Esophagus squamous epithelium (tissue), 5 donors: ENCODE measurements around the gene AXIN1. TPM values are rescaled to one million over a fixed set of nuclear protein-coding genes. Genes with fewer than 3 reads are reported as not detected.
A peak's percentile ranks its signal among the peaks of the same experiment; 100 is the strongest.
"Not testable (repeated sequence)": the region's sequence is repeated elsewhere in the genome, so short reads cannot be mapped to it uniquely, and the experiment has no call there.

Experiments
- DNase-seq: peaks from one replicate; lab custom pipeline; 2025; lab: John Stamatoyannopoulos, UW
- H3K27ac ChIP-seq, 4 donors: fragments of 200-600 bp; sonication (generic); one replicate each; pipeline ENCODE4 v1.5.1; 2016 to 2019; ENCODE audit warnings: mild to moderate bottlenecking in 1 of 4
- H3K27me3 ChIP-seq, 4 donors: fragments of 200-600 bp; sonication (generic); 1 replicate in 3 of 4; 2 replicates in 1 of 4; pipeline versions ENCODE4 v1.5.1 to v1.6.0; 2017 to 2021; ENCODE audit warnings: antibody characterized with exemption in 1 of 4
- H3K36me3 ChIP-seq, 3 donors: fragments of 200-600 bp; sonication (generic); one replicate each; pipeline ENCODE4 v1.5.1; 2016 to 2019
- H3K4me1 ChIP-seq, 3 donors: fragments of 200-600 bp; sonication (generic); one replicate each; pipeline ENCODE4 v1.5.1; 2017 to 2019
- H3K4me3 ChIP-seq, 4 donors: fragments of 200-600 bp; sonication (generic); 1 replicate in 3 of 4; 2 replicates in 1 of 4; pipeline ENCODE4 v1.5.1; 2016 to 2019; ENCODE audit warnings: mild to moderate bottlenecking in 2 of 4, moderate library complexity in 1 of 4
- H3K9me3 ChIP-seq, 3 donors: fragments of 200-600 bp; sonication (generic); one replicate each; pipeline ENCODE4 v1.5.1; 2016 to 2019
- POLR2A ChIP-seq, 4 donors: fragments of 450-650 bp; IDR thresholded peaks; one replicate each; pipeline ENCODE4 v1.6.1; 2017; ENCODE audit warnings: antibody characterized with exemption in 4 of 4, mild to moderate bottlenecking in 4 of 4, moderate library complexity in 3 of 4
- WGBS, 2 donors: methylation state at CpG; one replicate each; pipeline ENCODE4 v1.1.5; 2018; 5-methylcytosine and 5-hydroxymethylcytosine counted together
- intact Hi-C: fragments of 100-400 bp; cut with DNase I; formaldehyde crosslinking; loops from one replicate; pipeline ENCODE4 v1.15.0; 2022
- total RNA-seq, 4 donors: library from RNA; depleted of rRNA; stranded (reverse); fragments of >200 nt; gene quantifications; one replicate each; pipeline ENCODE4 v1.1.0, GENCODE V29; 2016
- TF ChIP-seq, protein P1 (sequence below), 6 experiments: fragments of 450-650 bp in 4 of 6; fragments of 200-600 bp in 2 of 6; sonication (generic) in 2 of 6; IDR thresholded peaks; one replicate each; pipeline ENCODE4 v1.5.1; 2016 to 2019; ENCODE audit warnings: antibody characterized with exemption in 6 of 6, mild to moderate bottlenecking in 4 of 6, moderate library complexity in 4 of 6
- donor health status: DM: yes; HTN: yes; CAD: no.

Gene AXIN1
- total RNA-seq, 4 donors from 2014 or later, result 17.8 to 32.2 (median 22.2) TPM

DNA sequence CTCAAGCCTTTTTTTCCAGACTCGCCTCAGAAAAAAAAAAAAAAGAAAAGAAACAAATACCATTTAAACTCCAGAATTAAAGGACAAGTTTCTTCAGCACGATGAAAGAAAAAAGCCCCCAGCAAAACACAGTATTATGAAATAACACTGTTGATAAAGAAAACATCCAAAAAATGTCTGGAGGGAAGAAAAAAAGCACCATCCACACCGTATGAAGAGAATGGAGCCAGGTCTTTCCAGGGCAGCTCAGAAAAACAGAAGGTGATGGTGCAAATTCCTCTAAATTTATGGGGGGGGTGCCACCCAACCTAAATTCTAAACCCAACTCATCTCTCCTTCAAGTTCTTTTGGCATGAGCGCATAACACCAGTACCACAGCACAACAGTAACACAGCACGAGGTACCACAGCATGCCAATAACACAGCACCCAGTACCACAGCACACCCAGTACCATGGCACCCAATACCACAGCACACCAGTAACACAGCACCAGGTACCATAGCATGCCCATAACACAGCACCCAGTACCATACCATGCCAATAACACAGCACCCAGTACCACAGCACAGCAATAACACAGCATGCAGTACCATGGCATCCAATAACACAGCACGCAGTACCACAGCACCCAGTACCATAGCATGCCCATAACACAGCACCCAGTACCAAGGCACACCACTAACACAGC lies 19.0 kb downstream of the AXIN1 start:
- Histone ChIP-seq H3K9me3 (no peaks in the 10 kb centered on the region), H3K4me1 (peaks cover 0 to 40% (median 0%) of the 10 kb centered on the region in 3 donors), H3K27me3 (no peaks in the 10 kb centered on the region), H3K4me3 (no peak overlapping the region), H3K36me3 (peaks cover 0 to 12% (median 0%) of the 10 kb centered on the region in 3 donors), H3K27ac (no peak overlapping the region)
- WGBS, 2 donors, result 76 to 77% methylated on average over 5 to 6 of the region's 6 CpGs
- intact Hi-C loops, result no loop called here
- TF ChIP-seq, protein P1, sequence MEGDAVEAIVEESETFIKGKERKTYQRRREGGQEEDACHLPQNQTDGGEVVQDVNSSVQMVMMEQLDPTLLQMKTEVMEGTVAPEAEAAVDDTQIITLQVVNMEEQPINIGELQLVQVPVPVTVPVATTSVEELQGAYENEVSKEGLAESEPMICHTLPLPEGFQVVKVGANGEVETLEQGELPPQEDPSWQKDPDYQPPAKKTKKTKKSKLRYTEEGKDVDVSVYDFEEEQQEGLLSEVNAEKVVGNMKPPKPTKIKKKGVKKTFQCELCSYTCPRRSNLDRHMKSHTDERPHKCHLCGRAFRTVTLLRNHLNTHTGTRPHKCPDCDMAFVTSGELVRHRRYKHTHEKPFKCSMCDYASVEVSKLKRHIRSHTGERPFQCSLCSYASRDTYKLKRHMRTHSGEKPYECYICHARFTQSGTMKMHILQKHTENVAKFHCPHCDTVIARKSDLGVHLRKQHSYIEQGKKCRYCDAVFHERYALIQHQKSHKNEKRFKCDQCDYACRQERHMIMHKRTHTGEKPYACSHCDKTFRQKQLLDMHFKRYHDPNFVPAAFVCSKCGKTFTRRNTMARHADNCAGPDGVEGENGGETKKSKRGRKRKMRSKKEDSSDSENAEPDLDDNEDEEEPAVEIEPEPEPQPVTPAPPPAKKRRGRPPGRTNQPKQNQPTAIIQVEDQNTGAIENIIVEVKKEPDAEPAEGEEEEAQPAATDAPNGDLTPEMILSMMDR (IDR thresholded peaks at IDR 0.05), result no peak
- no peak for DNase-seq

DNA sequence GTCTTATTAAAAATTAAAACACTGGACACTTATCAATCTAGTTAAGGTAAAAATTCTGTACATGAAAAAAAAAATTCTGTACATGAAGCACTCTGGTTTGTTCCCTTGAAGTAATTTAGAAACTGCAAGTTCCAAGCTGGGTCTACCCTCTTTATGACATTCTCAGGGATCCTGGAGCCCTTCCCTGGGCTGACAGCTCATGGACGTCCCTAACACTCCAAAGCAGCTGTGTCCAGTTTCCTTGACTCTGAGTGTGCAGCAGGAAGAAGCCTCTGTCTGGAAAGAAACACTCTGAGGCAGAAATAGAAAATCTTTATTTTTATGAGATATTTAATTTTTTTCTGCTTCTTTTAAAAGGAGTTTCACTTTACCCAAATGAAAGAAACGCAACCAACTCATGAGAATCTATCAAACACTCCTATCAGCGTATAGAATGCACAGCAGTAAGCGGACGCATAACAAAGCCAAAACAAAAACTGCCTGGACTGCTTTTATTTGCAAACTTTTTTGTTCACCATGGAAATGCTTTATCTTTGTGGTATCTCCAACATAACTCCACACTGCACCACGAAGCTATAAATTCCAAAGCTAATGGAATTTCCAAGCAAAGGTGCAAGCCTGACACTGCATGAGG lies 21.2 kb downstream of the AXIN1 start:
- H3K4me3 ChIP-seq, H3K27ac ChIP-seq, DNase-seq, H3K9me3 ChIP-seq, H3K27me3 ChIP-seq, intact Hi-C loops: not testable (repeated sequence)
- H3K4me1 ChIP-seq, result peaks cover 9 to 49% (median 10%) of the 10 kb centered on the region in 3 donors
- peaks cover 0 to 12% (median 0%) of the 10 kb centered on the region in 3 donors for H3K36me3 ChIP-seq
- 73 to 82% methylated on average over 5 to 6 of the region's 6 CpGs for WGBS, 2 donors

DNA sequence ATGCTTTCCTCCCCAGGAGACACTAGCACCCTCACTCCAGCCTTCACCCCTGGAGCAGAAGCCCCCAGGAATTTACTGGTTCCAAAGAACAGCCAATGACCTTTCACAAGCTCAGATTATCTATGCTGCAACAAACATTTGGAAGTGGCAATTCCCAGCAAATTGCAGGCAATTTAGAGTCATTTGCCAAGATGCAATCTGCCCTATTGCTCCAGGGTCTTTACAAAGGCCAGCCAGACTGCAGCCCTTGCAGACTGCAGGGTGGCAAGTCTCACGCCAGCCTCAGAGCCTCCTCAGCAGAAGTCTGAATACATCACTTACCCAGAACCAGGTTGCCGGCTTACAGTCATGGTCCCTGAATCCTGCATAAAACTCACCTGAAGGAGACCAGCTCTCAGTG lies 21.8 kb downstream of the AXIN1 start:
- intact Hi-C loops, result no loop called here

DNA sequence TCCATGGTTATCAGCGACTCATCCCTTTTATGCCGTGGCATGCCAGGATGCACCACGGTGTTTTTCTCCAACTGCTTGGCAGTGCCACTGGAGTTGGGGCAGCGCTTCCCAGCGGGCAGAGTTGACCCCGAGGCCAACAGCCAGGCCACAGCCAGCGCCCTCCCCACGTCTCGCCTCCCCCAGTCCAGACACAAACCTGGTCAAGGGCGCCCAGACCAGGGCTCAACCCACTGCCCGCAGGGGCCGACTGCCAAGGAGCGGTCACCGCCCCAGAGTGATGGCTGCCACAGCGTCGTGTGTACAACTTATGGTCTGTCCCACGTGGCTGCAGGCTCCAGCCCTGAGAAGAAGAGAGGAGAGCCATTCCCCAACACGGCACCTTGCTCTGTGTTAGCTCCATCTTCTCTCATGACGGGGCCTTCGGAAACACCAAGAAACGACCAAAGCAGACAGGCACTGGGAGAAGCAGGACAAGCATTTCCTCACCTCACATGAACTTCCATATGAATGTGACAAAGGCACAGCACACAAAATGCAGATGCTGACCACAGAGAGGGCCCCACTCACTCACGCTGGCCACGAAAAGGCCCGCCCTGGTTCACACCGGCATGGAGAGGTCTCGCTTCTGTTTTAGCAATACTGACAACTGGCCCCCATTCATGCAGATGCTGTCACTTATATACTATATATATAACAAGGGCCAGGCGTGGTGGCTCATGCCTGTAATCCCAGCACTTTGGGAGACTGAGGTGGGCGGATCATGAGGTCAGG lies 27.0 kb downstream of the AXIN1 start:
- no peaks in the 10 kb centered on the region for H3K27me3 ChIP-seq
- peaks cover 0 to 21% (median 0%) of the 10 kb centered on the region in 3 donors for H3K36me3 ChIP-seq
- intact Hi-C loops, result no loop called here
- peaks cover 17 to 53% (median 24%) of the 10 kb centered on the region in 3 donors for H3K4me1 ChIP-seq
- DNase-seq, result no peak
- peak overlapping the region in 2 of 4 donors; percentile 6 to 49 for H3K4me3 ChIP-seq
- WGBS, 2 donors, result 72 to 85% methylated on average over 9 to 17 of the region's 28 CpGs
- H3K27ac ChIP-seq, result peak overlapping the region in 2 of 4 donors; percentile 19 to 63
- no peaks in the 10 kb centered on the region for H3K9me3 ChIP-seq
- TF ChIP-seq, protein P1 (IDR thresholded peaks at IDR 0.05), result no peak
- TF ChIP-seq POLR2A (IDR thresholded peaks at IDR 0.05), result no peak

More for the DNA sequence above, 21.8 kb downstream of the AXIN1 start:
- 75 to 89% methylated on average over 1 to 2 of the region's 2 CpGs for WGBS, 2 donors
- Histone ChIP-seq H3K27ac (no peak overlapping the region), H3K27me3 (no peaks in the 10 kb centered on the region), H3K36me3 (peaks cover 0 to 12% (median 0%) of the 10 kb centered on the region in 3 donors), H3K9me3 (no peaks in the 10 kb centered on the region), H3K4me1 (peaks cover 9 to 48% (median 10%) of the 10 kb centered on the region in 3 donors), H3K4me3 (no peak overlapping the region)
- DNase-seq, result no peak
- TF ChIP-seq, protein P1 (IDR thresholded peaks at IDR 0.05), result no peak
- TF ChIP-seq POLR2A (IDR thresholded peaks at IDR 0.05), result no peak

DNA sequence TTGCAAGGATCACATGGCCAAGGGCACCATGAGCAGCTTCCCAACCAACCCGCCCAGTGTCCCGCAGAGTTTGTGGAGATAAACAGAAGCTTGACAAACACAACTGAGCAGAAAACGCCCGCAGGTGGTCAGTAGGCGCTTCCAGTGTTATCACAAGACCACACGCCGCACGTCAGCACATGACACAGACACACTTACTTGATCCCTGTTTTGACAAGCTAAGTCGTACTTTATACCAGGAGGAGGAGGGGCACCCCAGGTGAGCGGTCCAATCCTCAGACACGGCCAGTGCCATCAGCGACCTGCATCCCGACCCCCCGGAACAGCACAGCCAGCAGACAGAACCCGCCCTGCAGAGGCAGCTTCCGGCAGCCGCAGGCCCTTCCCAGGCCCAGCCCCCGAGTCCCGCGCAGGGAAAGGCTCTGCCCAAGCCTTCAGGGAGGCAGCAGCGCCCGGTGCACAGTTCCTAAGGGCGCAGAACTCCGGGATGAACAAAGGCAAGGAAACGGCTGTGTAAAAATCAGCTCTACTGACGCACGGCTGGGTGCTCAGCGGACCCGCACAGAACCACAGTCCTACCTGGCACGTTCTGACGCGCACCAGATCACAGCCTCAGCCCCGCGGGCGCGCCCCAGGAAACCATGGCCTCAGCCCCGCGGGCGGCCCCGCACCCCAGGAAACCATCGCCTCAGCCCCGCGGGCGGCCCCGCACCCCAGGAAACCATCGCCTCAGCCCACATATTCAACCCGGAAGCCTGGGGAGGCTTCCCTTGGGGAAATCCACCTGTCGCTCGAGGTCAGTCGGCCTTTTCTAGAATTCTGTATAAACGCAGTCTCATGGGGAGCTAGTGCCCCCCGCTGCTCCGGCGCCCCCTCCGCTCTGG lies 27.8 kb downstream of the AXIN1 start:
- Histone ChIP-seq H3K36me3 (peaks cover 0 to 16% (median 0%) of the 10 kb centered on the region in 3 donors), H3K9me3 (no peaks in the 10 kb centered on the region), H3K4me3 (peak overlapping the region in 3 of 4 donors; percentile 6 to 49 (median 10)), H3K4me1 (peaks cover 17 to 52% (median 24%) of the 10 kb centered on the region in 3 donors), H3K27me3 (no peaks in the 10 kb centered on the region), H3K27ac (peak overlapping the region in 2 of 4 donors; percentile 19 to 63)
- no peak for TF ChIP-seq POLR2A (IDR thresholded peaks at IDR 0.05)
- TF ChIP-seq, protein P1 (IDR thresholded peaks at IDR 0.05), result no peak
- 43 to 58% methylated on average over 11 to 12 of the region's 55 CpGs for WGBS, 2 donors
- intact Hi-C loops, result no loop called here
- DNase-seq, result no peak
